GM12891 (cell line): Measurements from ENCODE around the gene PCSK6.
"Not testable (repeated sequence)": the region's sequence is repeated elsewhere in the genome, so short reads cannot be mapped to it uniquely, and the experiment has no call there.

Experiments
- DNase-seq: peaks from one replicate; pipeline ENCODE4 v3.0.0; 2011; ENCODE audit warnings: low spot score; ENCODE audit not compliant: insufficient read length
- FAIRE-seq: peaks from 2 replicates; lab custom pipeline; 2011; peaks lifted over from hg19 to GRCh38; lab: Jason Lieb, UNC
- PAX5 ChIP-seq: IDR thresholded peaks from 2 replicates; pipeline ENCODE4 v1.6.1; 2011; ENCODE audit warnings: low read length, moderate library complexity, mild to moderate bottlenecking; ENCODE audit not compliant: insufficient read depth, severe bottlenecking
- POLR2A ChIP-seq: IDR thresholded peaks from 2 replicates; pipeline ENCODE4 v1.6.1; 2011; ENCODE audit warnings: low read depth, low read length, control low read depth
- POLR2AphosphoS5 ChIP-seq: IDR thresholded peaks from 2 replicates; pipeline ENCODE4 v1.6.1; 2011; ENCODE audit warnings: low read depth, low read length, control low read depth
- POU2F2 ChIP-seq: IDR thresholded peaks from 2 replicates; pipeline ENCODE4 v1.6.1; 2011; ENCODE audit warnings: low read depth, mild to moderate bottlenecking, control low read depth, low read length, moderate library complexity
- SPI1 ChIP-seq: IDR thresholded peaks from 2 replicates; pipeline ENCODE4 v1.6.1; 2011; ENCODE audit warnings: low read depth, low read length, control low read depth
- TAF1 ChIP-seq: IDR thresholded peaks from 2 replicates; pipeline ENCODE4 v1.6.1; 2011; ENCODE audit warnings: low read depth, low read length, control low read depth

PCSK6 gene

GRCh38 chr15:101464999-101465669, 24.4 kb downstream of the PCSK6 start:
- TF ChIP-seq SPI1 (no peak), PAX5 (no peak), TAF1 (no peak), POLR2A (no peak), POLR2AphosphoS5 (no peak), POU2F2 (no peak)
- FAIRE-seq: no peak
- no peak for DNase-seq

DNA sequence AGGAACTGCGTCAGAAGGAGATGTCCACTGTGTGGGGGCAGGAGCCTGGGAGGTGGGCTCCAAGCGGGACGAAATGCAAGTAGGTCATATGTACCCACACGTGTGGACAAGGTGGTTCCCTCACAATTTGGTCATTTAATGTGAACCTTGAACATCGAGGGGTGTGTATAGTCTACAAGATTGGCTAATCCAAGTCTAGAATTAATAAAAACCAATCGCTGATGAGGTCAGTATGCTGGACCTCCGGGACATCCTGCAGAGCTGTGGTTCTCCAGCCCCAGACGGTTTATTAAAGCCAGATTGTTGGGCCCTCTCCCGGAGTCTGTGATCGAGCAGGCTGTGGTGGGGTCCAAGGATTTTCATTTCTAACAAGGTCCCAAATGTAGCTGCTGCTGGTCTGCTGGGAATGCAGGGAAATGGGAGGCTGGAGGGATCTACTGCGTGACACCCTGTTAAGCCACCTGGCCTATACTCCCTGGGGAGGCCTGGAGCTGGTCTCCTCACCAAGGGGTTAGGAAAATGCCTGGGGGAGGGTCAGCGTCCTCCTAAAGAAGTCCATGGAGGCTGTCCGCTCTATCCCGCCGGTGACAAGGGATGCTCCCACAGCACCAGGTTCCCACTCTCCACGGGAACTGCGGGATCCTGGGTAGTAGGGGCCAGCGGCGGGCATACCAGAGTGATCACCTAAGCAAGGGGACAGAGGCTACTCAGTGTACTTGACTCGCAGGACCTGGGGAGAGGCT, 25.1 kb downstream of the PCSK6 start:
- no peak for FAIRE-seq
- TF ChIP-seq POLR2AphosphoS5 (no peak), TAF1 (no peak), POLR2A (no peak), SPI1 (no peak), POU2F2 (no peak), PAX5 (no peak)
- no peak for DNase-seq

GRCh38 chr15:101463696-101464095, 25.8 kb downstream of the PCSK6 start:
- FAIRE-seq, DNase-seq: not testable (repeated sequence)

GRCh38 chr15:101463270-101463669, 26.2 kb downstream of the PCSK6 start:
- no peak for TF ChIP-seq POLR2A
- no peak for TF ChIP-seq POU2F2
- no peak for TF ChIP-seq SPI1
- no peak for TF ChIP-seq TAF1
- no peak for TF ChIP-seq POLR2AphosphoS5
- no peak for TF ChIP-seq PAX5
- FAIRE-seq (no peak), DNase-seq (no peak)

GRCh38 chr15:101461097-101461496, 28.4 kb downstream of the PCSK6 start:
- TF ChIP-seq POU2F2 (no peak), SPI1 (no peak), POLR2A (no peak), POLR2AphosphoS5 (no peak)
- DNase-seq: no peak
- FAIRE-seq: no peak

GRCh38 chr15:101459579-101460300, 29.8 kb downstream of the PCSK6 start:
- no peak for FAIRE-seq
- no peak for DNase-seq
- TF ChIP-seq POLR2A (no peak), PAX5 (no peak), SPI1 (no peak), POU2F2 (no peak), TAF1 (no peak), POLR2AphosphoS5 (no peak)

GRCh38 chr15:101458908-101459578, 30.5 kb downstream of the PCSK6 start:
- FAIRE-seq (no peak), DNase-seq (no peak)
- TF ChIP-seq TAF1 (no peak), POU2F2 (no peak), POLR2AphosphoS5 (no peak), POLR2A (no peak), PAX5 (no peak), SPI1 (no peak)

- FAIRE-seq (no peak), DNase-seq (no peak)
- TF ChIP-seq SPI1 (no peak), PAX5 (no peak), TAF1 (no peak), POU2F2 (no peak), POLR2AphosphoS5 (no peak), POLR2A (no peak)
These were observed 31.2 kb downstream of the PCSK6 start for GRCh38 chr15:101458158-101458900.

- FAIRE-seq (no peak), DNase-seq (no peak)
- TF ChIP-seq PAX5: no peak
- TF ChIP-seq SPI1: no peak
- TF ChIP-seq POLR2A: no peak
- no peak for TF ChIP-seq POLR2AphosphoS5
These were observed 31.8 kb downstream of the PCSK6 start for GRCh38 chr15:101457696-101458095.
